GM18907 (cell line): Measurements from ENCODE around the gene TLR1.
"Not testable (repeated sequence)": the region's sequence is repeated elsewhere in the genome, so short reads cannot be mapped to it uniquely, and the experiment has no call there.

Source experiments
- ATAC-seq: cut with Tn5 transposase; IDR thresholded peaks from one replicate; pipeline ENCODE4 v1.9.1; 2021; ENCODE audit warnings: mild to moderate bottlenecking, moderate library complexity; ENCODE audit not compliant: unreplicated experiment

The TLR1 gene

GRCh38 chr4:38811297-38811696, 6.7 kb upstream of the TLR1 start:
- ATAC-seq: no peak

GRCh38 chr4:38807462-38807861, 2.9 kb upstream of the TLR1 start:
- ATAC-seq: not testable (repeated sequence)

DNA sequence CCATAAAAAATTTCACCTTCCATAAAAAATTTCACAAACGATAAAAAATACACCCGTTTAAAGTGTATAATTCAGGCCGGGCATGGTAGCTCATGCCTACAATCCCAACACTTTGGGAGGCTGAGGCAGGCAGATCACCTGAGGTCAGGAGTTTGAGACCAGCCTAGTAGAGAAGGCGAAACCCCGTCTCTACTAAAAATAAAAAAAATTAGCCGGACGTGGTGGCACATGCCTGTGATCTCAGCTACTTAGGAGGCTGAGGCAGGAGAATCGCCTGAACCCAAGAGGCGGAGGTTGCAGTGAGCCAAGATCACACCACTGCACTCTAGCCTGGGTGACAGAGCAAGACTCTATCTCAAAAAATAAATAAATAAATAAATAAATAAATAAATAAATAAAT, 1.7 kb upstream of the TLR1 start:
- ATAC-seq: not testable (repeated sequence)

GRCh38 chr4:38805530-38806145, 1.0 kb upstream of the TLR1 start:
- peak; percentile 82 for ATAC-seq

DNA sequence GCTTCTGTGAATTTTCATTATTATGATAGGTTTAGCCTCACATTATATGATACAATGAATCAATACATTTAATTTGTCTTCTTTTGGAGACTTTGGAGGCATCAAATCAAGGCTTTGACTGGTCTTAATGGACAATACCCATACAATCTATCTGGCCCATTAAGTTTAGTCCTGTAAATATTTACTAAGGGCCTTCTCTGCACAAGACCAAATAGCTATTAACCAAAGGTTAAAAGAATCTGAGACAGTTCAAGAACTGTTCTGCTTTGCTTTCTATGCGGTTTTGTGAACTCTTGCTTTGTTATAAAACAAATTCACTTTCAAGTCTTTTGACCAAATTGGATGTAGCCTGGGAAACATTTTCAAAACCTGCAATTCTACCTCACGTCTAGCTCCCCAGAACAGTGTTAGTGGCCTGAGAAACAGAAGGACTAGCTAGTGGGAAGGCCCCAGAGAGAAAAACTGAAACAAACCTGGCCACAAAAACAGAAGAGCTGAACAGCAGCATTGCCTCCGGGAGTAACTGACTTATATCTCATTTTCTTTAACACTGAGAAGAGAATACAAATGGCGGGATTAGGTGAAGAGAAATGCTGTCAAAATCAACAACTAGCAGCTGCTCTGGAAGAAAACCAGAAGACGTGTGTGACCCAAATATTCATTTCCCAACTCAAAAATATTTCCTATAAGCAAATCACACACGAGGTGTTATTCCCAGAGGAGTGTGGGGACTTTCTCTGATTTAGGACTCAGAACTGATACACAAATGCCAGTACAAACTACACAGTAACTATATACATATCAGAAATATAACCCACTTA, 548 bp downstream of the TLR1 start:
- peak; percentile 61 for ATAC-seq

DNA sequence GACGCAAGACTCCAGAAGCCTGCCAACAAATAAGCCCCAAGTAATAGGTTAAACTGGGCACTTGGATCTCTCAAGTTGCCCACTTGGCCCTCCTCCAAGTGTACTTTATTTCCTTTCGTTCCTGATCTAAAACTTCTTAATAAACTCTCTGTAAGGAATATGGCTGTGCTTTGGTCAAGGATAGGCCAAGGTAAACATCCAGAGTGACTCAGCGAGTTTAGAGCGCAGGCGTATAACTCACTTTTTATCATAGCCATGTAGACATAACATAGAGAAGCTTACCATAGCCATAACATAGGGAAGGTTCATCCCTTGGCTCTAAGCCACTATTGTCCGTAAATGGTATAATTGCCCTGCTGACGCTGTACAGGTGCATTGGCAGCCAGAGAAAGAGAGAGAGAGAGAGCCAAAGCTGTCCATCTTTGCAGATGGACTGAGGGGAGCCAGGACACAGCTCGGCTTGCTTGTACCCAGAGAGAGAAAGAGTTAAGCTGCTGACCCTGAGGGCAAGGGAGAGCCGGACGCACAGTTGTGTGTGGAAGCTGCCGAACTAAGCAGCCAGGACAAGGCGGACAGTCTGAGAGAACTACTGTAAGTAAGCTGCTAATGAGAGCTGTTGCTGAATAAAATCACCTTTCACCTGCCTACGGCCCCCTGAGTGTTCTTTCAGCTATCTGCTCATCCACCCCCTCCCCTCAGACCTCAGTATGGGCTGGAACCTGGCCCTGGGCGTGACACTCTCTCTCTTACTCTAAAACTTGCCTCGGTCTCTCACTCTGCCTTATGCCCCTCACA, 1.8 kb downstream of the TLR1 start:
- no peak for ATAC-seq

DNA sequence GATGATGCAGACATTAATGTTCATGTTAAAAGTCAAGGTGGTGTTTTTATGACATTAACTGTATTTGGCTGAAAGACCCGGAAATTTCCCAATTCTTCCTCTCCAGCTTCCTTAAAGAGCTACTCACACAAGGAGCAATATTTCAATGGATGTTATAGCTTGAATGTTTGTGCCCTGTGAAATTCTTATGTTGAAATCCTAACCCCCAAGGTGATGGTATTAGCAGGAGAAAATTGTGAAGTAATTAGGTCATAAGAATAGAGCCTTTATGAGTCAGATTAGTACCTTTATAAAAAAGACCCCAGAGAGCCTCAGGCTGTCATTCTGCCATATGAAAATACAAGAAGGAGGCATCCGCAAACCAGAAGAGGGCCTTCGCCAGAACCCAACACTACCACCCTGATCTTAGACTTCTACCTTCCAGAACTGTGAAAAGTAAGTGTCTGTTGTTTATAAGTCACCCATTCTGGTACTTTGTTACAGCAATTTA, 3.6 kb downstream of the TLR1 start:
- ATAC-seq: no peak

GRCh38 chr4:38800366-38800765, 4.2 kb downstream of the TLR1 start:
- no peak for ATAC-seq

- no peak for ATAC-seq
Observed at GRCh38 chr4:38795087-38795486, 9.5 kb downstream of the TLR1 start.

- ATAC-seq: no peak
Observed at GRCh38 chr4:38794051-38794450, 10.5 kb downstream of the TLR1 start.

- no peak for ATAC-seq
Observed at GRCh38 chr4:38791010-38791409, 13.6 kb downstream of the TLR1 start.

DNA sequence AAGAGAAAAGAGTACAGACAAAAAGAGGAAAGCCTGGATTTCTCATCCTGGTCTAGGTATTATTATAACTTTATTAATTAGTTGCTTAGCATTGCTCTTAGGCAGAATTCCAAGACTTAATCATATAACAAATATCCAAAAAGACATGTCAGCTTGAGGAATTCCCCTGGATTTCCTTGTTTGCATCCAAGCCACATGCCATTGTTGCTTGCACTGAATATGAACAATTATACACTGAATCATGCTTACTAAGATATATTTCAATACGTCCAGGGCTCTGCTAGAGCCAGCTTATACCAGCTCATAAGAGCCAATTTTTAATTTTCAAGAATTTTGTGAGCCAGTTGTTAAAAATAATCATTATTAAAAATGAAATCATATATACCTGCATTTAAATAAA, 16.3 kb downstream of the TLR1 start:
- ATAC-seq: no peak

GRCh38 chr4:38787693-38788092, 16.9 kb downstream of the TLR1 start:
- no peak for ATAC-seq

DNA sequence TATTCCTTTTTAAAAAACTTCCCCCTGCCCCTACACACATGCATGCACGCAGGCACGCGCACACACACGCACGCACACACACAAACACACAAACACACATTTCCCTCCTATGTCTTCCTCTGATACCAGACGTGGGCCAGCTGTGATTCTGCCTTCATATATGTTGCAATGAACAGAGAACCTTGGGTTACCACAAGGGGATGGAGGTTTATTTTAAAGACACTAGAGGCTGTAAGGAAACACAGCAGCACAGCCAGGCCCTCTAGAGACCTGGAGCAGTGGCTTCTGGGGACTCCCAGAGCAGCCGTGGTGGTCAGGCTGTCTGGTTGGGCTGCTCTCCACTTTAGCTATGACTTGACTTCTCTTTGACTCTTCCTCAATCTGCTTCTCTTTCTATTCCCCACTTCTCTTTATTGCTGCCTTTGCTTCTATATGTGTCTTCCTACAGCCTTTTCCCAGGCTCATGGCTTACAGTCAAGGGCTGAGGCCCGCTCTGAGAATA, 18.6 kb downstream of the TLR1 start:
- ATAC-seq: peak; percentile 65

DNA sequence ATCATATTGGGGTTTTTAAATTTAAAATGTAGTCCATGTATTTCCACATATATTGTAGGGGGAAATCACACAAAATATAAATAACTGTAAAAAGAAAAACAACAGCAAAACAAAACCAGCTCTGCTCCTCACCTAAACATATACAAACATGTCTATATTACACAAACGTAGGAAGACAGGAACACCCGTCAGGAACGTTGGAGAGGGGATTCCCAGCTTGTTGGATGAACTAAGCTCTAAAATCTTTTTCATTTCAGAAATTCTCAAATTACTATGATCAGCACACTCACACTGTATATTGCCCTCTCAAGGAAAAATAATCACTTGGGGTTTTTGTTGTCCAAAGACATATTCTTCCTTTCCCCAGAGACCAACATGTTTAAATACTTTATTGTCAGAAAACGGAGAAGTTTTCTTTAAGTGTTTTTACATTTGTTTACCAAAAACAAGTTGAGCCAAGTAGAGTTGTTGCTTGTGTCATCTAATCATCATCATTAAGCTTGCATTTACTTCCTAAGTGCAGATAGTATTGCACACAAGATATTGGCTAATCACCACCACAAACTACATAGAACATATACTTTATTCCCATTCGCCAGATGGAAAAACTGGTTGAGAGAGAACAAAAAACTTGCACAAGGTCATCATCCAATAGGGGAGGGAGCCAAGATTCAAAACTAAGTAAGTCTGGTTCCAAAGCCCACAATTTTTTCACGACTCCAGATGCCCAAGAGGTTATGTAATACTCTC, 19.4 kb downstream of the TLR1 start:
- ATAC-seq: no peak

DNA sequence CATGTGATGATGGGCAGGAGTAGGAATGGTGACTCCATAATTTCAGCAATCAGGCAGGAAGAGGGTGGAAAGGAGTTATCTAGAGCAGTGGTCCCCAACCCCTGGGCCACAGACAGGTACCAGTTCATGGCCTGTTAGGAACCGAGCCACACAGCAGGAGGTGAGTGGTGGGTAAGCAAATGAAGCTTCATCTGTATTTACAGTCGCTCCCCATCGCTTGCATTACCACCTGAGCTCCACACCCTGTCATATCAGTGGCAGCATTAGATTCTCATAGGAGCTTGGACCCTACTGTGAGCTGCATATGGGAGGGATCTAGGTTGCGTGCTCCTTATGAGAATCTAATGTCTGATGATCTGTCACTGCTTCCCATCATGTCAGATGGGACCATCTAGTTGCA, 20.4 kb downstream of the TLR1 start:
- ATAC-seq: no peak

DNA sequence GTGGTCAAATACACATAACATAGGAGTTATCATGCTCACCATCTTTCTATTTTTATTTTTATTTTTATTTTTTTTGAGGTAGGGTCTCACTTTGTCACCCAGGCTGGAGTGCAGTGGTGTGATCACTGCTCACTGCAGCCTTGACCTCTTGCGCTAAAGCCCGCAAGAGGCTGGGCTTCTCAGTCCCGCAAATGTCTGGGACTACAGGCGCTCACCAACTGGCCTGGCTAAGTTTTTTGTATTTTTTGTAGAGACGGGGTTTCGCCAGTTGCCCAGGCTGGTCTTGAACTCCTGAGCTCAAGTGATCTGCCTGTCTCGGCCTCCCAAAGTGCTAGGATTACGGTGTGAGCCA, 21.5 kb downstream of the TLR1 start:
- no peak for ATAC-seq

DNA sequence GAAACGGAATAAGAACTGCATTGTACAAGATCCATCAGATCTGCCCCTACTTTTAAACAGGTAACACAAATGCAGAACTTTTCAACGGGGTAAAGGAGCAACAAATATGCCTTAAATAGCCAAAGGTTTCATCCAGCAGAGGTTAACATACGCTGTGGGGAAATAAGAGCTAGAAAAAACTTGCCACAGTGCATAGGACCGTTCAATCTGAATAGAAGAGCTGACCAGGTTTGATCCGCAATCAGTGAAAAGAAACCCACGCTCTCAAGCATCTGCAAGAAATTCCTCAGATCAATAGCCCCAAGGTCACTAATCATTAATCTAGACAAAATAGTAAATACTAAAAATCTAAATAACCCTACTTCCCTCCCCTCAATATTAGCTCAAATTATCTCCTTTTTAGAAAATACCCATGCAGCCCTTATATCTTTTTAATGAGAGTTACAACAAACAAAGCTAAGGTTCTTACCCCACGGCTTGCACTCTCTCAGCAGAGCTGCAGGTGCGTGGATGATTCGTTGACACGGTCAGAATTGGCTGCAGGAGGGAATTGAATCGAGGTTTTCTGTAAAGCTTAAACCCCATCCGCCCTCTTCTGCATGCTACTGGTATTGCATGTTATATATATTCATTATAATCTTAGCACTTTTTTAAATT, 22.0 kb downstream of the TLR1 start, which contains the start of gene TLR10:
Gene TLR10, minus strand, starts transcription at position 539 of the 657 bp plus-strand sequence. CDS start 7,400 bp downstream, outside the sequence.
- peak; percentile 61 for ATAC-seq

DNA sequence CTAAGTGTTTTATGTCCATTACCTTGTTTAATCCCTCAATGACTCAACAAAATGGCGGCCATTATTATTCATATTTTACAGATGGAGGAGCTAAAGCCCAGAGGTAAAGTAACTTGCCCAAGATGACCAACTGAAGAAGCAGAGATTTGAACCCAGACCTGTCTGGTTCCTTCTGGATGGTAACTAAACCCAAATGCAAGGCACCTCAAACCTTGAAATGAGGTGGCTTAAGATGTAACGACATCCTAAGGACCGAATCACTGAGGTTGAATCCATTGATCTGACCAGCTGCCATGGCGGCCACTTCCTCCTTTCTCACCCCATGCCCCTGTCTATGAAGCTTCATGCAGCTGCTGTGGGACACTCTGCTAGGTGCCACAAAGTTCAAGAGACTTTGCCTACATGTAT, 22.7 kb downstream of the TLR1 start:
- ATAC-seq: peak; percentile 35

GRCh38 chr4:38780833-38781484, 23.6 kb downstream of the TLR1 start:
- ATAC-seq: no peak
